ENCODE results near the gene C12orf43. TPM values are rescaled to one million over a fixed set of nuclear protein-coding genes. Genes with fewer than 3 reads are reported as not detected.

The C12orf43 gene
- total RNA-seq, 1 experiment from 2014 or later, result 25.7 TPM

DNA sequence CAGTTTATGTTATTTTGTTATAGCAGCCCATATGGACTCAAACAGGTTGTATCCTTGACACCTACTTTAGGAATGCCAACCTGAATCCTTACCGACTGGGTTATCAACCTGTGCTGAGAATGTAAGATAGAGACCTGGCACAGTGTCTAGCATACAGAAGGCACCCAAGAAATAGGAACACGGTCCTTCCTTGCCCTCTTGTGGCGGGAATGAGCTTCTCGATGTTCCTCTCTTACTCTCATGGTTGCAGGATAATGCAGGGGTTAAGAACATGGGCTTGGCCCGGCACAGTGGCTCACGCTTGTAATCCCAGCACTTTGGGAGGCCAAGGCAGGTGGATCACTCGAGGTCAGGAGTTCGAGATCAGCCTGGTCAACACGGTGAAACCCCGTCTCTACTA, 6.5 kb downstream of the C12orf43 start:
- H3K56ac ChIP-seq (ENCODE audit: insufficient read length, low read depth, low read length), result no peak overlapping the region
- no peak overlapping the region for H3K14ac ChIP-seq (ENCODE audit: insufficient read depth, low read length)
- no peak overlapping the region for H3K23ac ChIP-seq (ENCODE audit: insufficient read length, low read depth, low read length)
- no peak overlapping the region for H3K4me2 ChIP-seq (ENCODE audit: insufficient read depth, insufficient read length, low read length)
- no peak overlapping the region for H3K27ac ChIP-seq (ENCODE audit: insufficient read length, low read depth, low read length)
- no peak overlapping the region for H2BK15ac ChIP-seq (ENCODE audit: low read depth, low read length)
- Mint-ChIP-seq H3K4me1 (no peaks in the 10 kb centered on the region; a peak in 2 of 4 replicates), H3K27ac (no peak overlapping the region), H3K36me3 (ENCODE audit: insufficient read depth in 1 of 3, low read depth in 3 of 3) (peaks cover 32 to 68% (median 57%) of the 10 kb centered on the region in 3 experiments), H3K9me3 (no peaks in the 10 kb centered on the region), H3K4me3 (no peak overlapping the region), H3K27me3 (ENCODE audit: low read depth) (no peaks in the 10 kb centered on the region)
- H2BK20ac ChIP-seq (ENCODE audit: low read depth, low read length, poor library complexity, severe bottlenecking), result no peak overlapping the region
- H2AFZ ChIP-seq (ENCODE audit: low read length), result no peak overlapping the region
- H2BK12ac ChIP-seq (ENCODE audit: insufficient read length, low read depth, low read length), result no peak overlapping the region
- WGBS (ENCODE audit: extremely low coverage, insufficient read length, low lambda C conversion rate), result no CpG with 5 or more reads among the region's 10 CpGs
- H3K23me2 ChIP-seq (ENCODE audit: insufficient read length, low read depth, low read length, poor library complexity, severe bottlenecking), result no peaks in the 10 kb centered on the region
- no peak overlapping the region for H4K5ac ChIP-seq (ENCODE audit: insufficient read length, low read depth, low read length)
- H4K8ac ChIP-seq (replicated peaks; ENCODE audit: insufficient read length, low read depth, low read length), result no peak overlapping the region
- no peak overlapping the region for H2AK5ac ChIP-seq (ENCODE audit: insufficient read length, low read length)
- H3K4ac ChIP-seq (ENCODE audit: low read depth, low read length), result no peak overlapping the region
- H3K9ac ChIP-seq (ENCODE audit: extremely low read depth, insufficient read length, low read length), result no peak overlapping the region
- no peak overlapping the region for H2BK120ac ChIP-seq (ENCODE audit: low read depth, low read length, poor library complexity, severe bottlenecking)
- no peak overlapping the region for H3K18ac ChIP-seq (ENCODE audit: insufficient read length, low read depth, low read length)
- TF ChIP-seq CTCF (conservative IDR thresholded peaks at IDR 0.05), result peak; percentile 73
- H4K91ac ChIP-seq (ENCODE audit: insufficient read length, low read depth, low read length), result no peak overlapping the region
- no peaks in the 10 kb centered on the region for H3K9me3 ChIP-seq (ENCODE audit: control insufficient read depth, low read depth, low read length)
- H3K79me1 ChIP-seq (ENCODE audit: insufficient read depth, low read depth, low read length, poor library complexity, severe bottlenecking), result no peaks in the 10 kb centered on the region
- DNase-seq, result peak; percentile 74
- no peak overlapping the region for H3T11ph ChIP-seq (ENCODE audit: low read length)
- H2BK5ac ChIP-seq (ENCODE audit: insufficient read length, low read length), result no peak overlapping the region
- H3K27me3 ChIP-seq (ENCODE audit: insufficient read depth, low read length), result no peaks in the 10 kb centered on the region
- no peaks in the 10 kb centered on the region for H3K4me1 ChIP-seq (ENCODE audit: insufficient read depth, low read length)
- H4K20me1 ChIP-seq (ENCODE audit: control insufficient read depth, insufficient read depth, insufficient read length), result no peaks in the 10 kb centered on the region
- H3K79me2 ChIP-seq (ENCODE audit: insufficient read depth, low read length), result no peaks in the 10 kb centered on the region
